Measurements from ENCODE around the gene MYO18B.

Gene MYO18B

GRCh38 chr22:25942115-25942855, 200.3 kb downstream of the MYO18B start:
- Histone ChIP-seq H3K27ac (no peak overlapping the region), H3K9me3 (no peaks in the 10 kb centered on the region), H3K36me3 (no peaks in the 10 kb centered on the region), H3K4me3 (ENCODE audit: low read depth in 1 of 2, low read length in 1 of 2) (no peak overlapping the region), H3K4me1 (ENCODE audit: control insufficient read depth in 1 of 2, insufficient read depth in 1 of 2, low read depth in 1 of 2, low read length in 1 of 2) (no peaks in the 10 kb centered on the region), H3K27me3 (peaks cover 29% of the 10 kb centered on the region)
- TF ChIP-seq CTCF (IDR thresholded peaks at IDR 0.05) = no peak

GRCh38 chr22:25942856-25943411, 200.9 kb downstream of the MYO18B start:
- Histone ChIP-seq H3K36me3 (no peaks in the 10 kb centered on the region), H3K4me3 (ENCODE audit: low read depth in 1 of 2, low read length in 1 of 2) (no peak overlapping the region), H3K27me3 (peaks cover 29% of the 10 kb centered on the region), H3K27ac (no peak overlapping the region), H3K9me3 (no peaks in the 10 kb centered on the region), H3K4me1 (ENCODE audit: control insufficient read depth in 1 of 2, insufficient read depth in 1 of 2, low read depth in 1 of 2, low read length in 1 of 2) (no peaks in the 10 kb centered on the region)
- TF ChIP-seq CTCF (IDR thresholded peaks at IDR 0.05) = no peak

GRCh38 chr22:25950111-25950510, 208.1 kb downstream of the MYO18B start:
- Histone ChIP-seq H3K9me3 (no peaks in the 10 kb centered on the region), H3K27ac (no peak overlapping the region), H3K4me1 (ENCODE audit: control insufficient read depth in 1 of 2, insufficient read depth in 1 of 2, low read depth in 1 of 2, low read length in 1 of 2) (no peaks in the 10 kb centered on the region), H3K27me3 (no peaks in the 10 kb centered on the region), H3K36me3 (no peaks in the 10 kb centered on the region), H3K4me3 (ENCODE audit: low read depth in 1 of 2, low read length in 1 of 2) (no peak overlapping the region)
- no peak for TF ChIP-seq CTCF (IDR thresholded peaks at IDR 0.05)

GRCh38 chr22:25953276-25953675, 211.3 kb downstream of the MYO18B start:
- Histone ChIP-seq H3K9me3 (no peaks in the 10 kb centered on the region), H3K27ac (no peak overlapping the region), H3K36me3 (no peaks in the 10 kb centered on the region), H3K4me3 (ENCODE audit: low read depth in 1 of 2, low read length in 1 of 2) (no peak overlapping the region), H3K27me3 (no peaks in the 10 kb centered on the region), H3K4me1 (ENCODE audit: control insufficient read depth in 1 of 2, insufficient read depth in 1 of 2, low read depth in 1 of 2, low read length in 1 of 2) (no peaks in the 10 kb centered on the region)
- TF ChIP-seq CTCF (IDR thresholded peaks at IDR 0.05) = no peak

- Histone ChIP-seq H3K27me3 (no peaks in the 10 kb centered on the region), H3K27ac (no peak overlapping the region), H3K36me3 (no peaks in the 10 kb centered on the region), H3K9me3 (no peaks in the 10 kb centered on the region), H3K4me1 (ENCODE audit: control insufficient read depth in 1 of 2, insufficient read depth in 1 of 2, low read depth in 1 of 2, low read length in 1 of 2) (no peaks in the 10 kb centered on the region), H3K4me3 (ENCODE audit: low read depth in 1 of 2, low read length in 1 of 2) (no peak overlapping the region)
- TF ChIP-seq CTCF (IDR thresholded peaks at IDR 0.05) = no peak
These were observed 211.9 kb downstream of the MYO18B start for GRCh38 chr22:25953919-25954318.

Measured in neutrophil (primary cell).